D721Med (cell line): ENCODE measurements around the gene LIMS2.

Experiments used
- DNase-seq: peaks from one replicate; pipeline ENCODE4 v3.0.0; 2011; ENCODE audit warnings: low spot score; ENCODE audit not compliant: insufficient read length
- FAIRE-seq: peaks from 2 replicates; lab custom pipeline; 2011; peaks lifted over from hg19 to GRCh38; lab: Jason Lieb, UNC
- TF ChIP-seq, protein P1 (sequence below): IDR thresholded peaks from 2 replicates; pipeline ENCODE4 v1.5.1; 2012; ENCODE audit warnings: mild to moderate bottlenecking, control low read depth; ENCODE audit not compliant: insufficient read depth; ENCODE audit errors: missing control alignments

LIMS2 gene, protein sequence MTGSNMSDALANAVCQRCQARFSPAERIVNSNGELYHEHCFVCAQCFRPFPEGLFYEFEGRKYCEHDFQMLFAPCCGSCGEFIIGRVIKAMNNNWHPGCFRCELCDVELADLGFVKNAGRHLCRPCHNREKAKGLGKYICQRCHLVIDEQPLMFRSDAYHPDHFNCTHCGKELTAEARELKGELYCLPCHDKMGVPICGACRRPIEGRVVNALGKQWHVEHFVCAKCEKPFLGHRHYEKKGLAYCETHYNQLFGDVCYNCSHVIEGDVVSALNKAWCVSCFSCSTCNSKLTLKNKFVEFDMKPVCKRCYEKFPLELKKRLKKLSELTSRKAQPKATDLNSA

DNA sequence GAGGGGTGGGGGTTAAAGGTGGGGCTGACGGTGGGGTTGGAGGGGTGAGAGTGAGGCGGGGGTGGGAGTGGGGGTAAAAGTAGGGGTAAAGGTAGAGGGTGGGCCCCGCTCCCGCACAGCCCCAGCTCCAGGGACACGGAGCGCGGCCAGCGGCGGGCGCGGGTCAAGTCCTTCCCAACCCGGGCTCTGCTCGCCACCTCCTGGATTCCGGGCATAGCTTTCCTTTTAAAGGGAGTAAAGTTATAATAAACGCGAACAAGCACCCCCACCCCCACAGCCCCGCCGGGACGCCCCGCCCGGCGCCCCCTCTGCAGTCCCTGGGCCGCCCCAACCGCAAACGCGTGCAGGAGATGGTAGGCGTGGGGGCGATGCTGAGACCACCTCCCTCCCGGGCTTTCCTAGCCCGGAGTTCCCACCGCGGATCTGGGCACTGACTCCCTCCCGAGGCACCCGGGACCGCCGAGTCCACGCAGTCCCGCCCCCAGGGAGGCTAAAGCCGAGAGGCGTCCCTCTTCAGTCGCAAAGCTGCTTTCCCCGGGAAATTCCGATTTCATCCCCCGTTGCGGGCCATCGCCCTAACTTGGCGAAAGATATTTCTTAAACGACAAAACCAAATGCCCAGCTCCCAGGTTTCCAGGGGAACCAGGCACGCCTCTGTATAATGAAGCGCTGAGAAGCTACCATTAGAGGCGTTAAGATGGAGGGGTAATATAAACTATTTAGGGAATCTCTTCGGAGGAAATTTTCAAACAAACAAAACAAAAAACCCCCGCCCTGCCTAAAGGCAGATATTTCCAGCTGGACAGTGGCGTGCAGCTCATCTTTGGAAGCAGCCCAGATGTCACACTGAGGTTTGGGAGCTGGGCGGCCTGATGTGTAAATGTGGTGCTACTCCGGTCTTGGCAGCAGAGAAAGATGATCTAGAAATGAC is at the start of gene LIMS2:
Gene LIMS2, minus strand, starts transcription at position 200 of the 931 bp plus-strand sequence. CDS start 506 bp downstream, outside the sequence.
- peak; percentile 25 for DNase-seq
- TF ChIP-seq, protein P1, sequence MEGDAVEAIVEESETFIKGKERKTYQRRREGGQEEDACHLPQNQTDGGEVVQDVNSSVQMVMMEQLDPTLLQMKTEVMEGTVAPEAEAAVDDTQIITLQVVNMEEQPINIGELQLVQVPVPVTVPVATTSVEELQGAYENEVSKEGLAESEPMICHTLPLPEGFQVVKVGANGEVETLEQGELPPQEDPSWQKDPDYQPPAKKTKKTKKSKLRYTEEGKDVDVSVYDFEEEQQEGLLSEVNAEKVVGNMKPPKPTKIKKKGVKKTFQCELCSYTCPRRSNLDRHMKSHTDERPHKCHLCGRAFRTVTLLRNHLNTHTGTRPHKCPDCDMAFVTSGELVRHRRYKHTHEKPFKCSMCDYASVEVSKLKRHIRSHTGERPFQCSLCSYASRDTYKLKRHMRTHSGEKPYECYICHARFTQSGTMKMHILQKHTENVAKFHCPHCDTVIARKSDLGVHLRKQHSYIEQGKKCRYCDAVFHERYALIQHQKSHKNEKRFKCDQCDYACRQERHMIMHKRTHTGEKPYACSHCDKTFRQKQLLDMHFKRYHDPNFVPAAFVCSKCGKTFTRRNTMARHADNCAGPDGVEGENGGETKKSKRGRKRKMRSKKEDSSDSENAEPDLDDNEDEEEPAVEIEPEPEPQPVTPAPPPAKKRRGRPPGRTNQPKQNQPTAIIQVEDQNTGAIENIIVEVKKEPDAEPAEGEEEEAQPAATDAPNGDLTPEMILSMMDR, result no peak
- FAIRE-seq, result no peak

DNA sequence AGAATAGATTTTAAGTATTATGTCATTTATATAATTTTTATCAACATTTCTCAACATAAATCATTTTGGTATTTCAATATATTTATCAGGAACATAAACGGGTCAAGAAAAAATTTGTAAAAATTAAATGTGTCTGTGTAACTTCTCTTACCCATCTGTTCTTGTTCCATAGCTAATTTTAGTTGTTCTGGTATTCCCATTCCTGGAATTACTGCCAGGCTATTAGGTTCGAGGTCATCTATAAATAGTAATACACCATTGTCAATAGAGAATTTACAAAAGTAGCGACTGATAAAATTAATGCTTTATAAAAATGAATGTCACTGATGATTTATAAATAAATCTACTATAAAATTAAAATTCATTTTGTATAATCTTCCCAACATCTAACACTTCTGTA is 47.5 kb upstream of the LIMS2 start:
- DNase-seq (no peak), FAIRE-seq (no peak)
- TF ChIP-seq, protein P1, result no peak

DNA sequence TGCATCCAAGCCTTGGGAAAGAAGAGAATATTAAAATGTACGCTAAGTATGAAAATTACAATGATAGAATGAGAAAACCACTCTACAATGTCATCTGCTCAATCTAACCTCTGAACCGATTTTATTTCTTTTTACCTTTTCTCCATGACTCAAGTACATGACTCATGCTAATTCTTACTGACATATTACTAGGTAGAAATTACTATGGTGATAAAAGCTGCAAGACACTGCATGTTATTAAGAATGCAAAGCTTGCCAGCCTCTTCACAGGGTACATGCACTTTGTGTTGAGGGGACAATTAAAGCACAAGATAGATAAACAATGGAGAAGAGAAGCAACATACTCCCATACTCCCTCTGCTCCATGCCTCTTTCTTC is 46.6 kb upstream of the LIMS2 start:
- DNase-seq, result no peak
- TF ChIP-seq, protein P1, result no peak
- FAIRE-seq, result no peak

DNA sequence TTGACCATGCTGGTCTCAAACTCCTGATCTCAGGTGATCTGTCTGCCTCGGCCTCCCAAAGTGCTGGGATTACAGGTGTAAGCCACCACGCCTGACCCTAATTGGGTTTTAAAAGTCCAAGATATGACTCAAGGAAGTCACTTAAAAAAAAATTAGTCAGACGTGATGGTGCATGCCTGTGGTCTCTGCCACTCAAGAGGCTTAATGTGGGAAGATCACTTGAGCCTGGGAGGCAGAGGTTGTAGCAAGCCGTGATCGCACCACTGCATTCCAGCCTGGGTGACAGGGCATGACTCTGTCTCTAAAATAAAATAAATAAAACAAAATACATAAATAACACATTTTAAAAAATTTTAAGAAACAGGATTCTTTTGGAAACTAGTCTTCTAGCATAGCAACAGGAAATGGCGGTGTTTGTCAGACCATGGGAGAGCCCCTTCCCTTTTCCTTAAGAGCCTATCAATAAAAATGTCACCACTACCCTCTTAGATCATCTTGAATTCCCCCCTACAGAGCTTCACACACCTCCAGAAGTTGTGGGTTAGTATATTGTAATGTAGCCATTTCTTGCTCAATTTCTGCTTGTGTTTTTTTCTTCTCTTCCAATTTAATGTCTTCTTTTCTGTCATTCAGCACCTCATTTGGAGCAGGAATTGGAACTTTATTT is 46.1 kb upstream of the LIMS2 start:
- DNase-seq (no peak), FAIRE-seq (no peak)
- TF ChIP-seq, protein P1, result no peak

DNA sequence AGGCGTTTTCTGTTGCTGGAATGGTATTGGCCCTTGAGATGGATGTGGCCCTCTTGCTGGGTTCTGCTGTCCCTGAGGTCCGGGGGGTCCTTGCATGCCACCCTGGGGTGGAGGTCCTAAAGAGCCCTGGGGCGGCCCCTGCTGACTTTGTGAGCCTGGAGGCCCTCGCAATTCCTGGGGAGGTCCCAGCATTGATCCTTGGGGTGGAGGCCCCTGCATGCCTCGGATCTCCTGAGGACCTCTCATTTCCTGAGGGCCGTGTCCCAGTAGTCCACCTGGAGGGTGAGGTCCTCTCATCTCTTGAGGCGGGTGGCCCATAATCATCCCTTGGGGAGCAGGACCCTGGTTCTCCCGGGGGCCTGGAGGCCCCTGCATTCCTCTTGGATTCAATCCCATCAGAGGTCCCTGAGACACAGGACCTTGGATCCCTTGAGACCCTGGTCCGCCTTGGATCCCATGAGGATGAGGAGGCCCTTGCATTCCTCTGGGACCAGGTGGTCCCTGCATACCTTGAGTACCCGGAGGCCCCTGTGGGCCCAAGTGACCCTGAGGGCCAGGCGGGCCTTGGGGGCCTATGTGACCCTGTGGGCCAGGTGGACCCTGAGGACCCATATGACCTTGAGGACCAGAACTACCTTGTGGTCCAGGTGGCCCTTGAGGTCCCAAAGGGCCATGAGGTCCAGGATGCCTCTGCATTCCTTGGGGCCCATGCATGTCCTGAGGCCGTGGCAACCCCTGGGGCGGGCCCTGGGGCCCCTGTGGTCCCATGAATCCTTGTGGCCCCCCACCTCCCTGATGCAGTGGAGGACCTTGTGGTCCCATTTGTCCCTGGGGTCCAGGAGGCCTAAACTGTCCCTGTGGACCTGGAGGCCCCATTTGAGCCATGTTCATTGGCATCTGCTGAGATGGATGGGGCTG is 44.2 kb upstream of the LIMS2 start:
- DNase-seq (no peak), FAIRE-seq (no peak)

More for the DNA sequence above, 44.2 kb upstream of the LIMS2 start:
- TF ChIP-seq, protein P1, result no peak
